LNCaP clone FGC (cell line): ENCODE results near the gene ANAPC16.
A peak's percentile ranks its signal among the peaks of the same experiment; 100 is the strongest.

Source experiments
- DNase-seq: peaks from one replicate; pipeline ENCODE4 v3.0.0-alpha.2; 2011; ENCODE audit warnings: low read depth
- H3K4me3 ChIP-seq: 2 replicates; pipeline ENCODE4 v1.5.1; 2011; ENCODE audit warnings: mild to moderate bottlenecking, low read depth, low read length, control low read depth
- TF ChIP-seq, protein P1 (sequence below): IDR thresholded peaks from 2 replicates; pipeline ENCODE4 v1.5.1; 2012; ENCODE audit warnings: mild to moderate bottlenecking; ENCODE audit not compliant: control insufficient read depth, insufficient read depth; ENCODE audit errors: extremely low read depth

The ANAPC16 gene

DNA sequence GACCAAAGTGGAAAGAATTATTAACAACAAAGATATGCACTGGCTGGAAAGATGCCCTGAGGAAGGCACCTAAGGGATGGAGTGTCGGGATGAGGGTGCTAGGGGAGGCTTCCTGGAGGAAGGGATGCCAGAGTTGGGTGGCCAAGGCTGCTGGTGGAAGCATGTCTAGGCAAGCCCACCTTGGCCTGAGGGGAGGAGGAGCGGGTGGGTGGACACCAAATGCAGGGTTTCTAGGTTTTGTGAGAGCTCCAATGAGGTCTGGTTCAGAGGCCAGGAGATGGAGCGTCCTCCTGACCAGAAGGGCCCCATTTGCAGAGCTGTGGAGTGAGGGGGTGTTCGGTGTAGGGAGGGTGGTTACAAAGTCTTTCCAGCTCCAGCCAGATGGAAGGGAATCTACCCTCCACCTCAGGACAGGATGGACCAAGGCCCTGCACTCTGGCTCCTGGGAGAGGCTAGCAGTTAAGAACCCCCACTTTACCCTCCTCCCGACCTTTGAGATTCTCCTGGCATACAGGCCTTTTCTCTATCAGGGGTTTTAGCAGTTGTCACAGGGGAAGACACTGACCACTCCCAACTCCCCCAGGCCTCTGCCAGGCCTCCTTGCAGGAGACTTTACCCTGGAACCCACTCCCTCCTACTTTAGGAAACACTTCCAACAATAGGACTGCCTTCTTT, 54.9 kb downstream of the ANAPC16 start:
- TF ChIP-seq, protein P1, sequence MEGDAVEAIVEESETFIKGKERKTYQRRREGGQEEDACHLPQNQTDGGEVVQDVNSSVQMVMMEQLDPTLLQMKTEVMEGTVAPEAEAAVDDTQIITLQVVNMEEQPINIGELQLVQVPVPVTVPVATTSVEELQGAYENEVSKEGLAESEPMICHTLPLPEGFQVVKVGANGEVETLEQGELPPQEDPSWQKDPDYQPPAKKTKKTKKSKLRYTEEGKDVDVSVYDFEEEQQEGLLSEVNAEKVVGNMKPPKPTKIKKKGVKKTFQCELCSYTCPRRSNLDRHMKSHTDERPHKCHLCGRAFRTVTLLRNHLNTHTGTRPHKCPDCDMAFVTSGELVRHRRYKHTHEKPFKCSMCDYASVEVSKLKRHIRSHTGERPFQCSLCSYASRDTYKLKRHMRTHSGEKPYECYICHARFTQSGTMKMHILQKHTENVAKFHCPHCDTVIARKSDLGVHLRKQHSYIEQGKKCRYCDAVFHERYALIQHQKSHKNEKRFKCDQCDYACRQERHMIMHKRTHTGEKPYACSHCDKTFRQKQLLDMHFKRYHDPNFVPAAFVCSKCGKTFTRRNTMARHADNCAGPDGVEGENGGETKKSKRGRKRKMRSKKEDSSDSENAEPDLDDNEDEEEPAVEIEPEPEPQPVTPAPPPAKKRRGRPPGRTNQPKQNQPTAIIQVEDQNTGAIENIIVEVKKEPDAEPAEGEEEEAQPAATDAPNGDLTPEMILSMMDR = no peak
- no peak overlapping the region for H3K4me3 ChIP-seq
- DNase-seq = no peak

DNA sequence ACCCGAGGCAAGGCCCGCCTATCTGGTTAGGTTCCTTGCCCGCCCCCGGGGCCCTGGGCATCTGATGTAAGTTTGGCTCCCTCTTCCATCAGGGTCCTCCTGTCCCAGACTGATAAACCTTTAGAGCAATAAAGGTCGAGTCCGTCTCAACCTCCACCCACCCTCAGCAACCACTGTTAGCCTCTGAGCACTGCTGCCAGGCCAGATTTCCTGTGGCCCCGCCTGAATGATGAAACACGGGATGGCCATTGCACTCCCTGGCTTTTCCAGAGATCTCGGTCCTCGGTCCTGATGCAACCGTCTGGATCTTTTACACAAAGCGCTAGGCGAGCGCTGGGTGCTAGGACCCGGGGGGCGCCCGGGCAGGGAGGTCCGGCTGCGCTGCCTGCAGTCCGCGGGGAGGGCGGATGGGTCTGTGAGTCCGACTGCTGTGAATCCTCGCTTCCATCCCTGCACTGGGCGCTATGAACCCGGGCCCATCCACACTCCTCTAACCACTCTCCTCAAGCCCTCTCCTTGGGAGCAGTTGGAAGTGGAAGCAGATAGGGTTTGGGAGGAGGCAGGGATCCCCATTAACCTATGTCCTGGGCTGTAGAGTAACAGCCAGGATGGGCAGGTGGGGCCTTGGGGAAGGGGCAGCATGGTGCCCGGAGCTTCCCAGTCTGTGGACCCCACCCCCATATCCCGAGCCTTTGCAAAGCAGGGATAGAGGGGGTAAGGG, 57.0 kb downstream of the ANAPC16 start:
- H3K4me3 ChIP-seq = peak overlapping the region; percentile 97
- DNase-seq = peak; percentile 81
- TF ChIP-seq, protein P1 = no peak

DNA sequence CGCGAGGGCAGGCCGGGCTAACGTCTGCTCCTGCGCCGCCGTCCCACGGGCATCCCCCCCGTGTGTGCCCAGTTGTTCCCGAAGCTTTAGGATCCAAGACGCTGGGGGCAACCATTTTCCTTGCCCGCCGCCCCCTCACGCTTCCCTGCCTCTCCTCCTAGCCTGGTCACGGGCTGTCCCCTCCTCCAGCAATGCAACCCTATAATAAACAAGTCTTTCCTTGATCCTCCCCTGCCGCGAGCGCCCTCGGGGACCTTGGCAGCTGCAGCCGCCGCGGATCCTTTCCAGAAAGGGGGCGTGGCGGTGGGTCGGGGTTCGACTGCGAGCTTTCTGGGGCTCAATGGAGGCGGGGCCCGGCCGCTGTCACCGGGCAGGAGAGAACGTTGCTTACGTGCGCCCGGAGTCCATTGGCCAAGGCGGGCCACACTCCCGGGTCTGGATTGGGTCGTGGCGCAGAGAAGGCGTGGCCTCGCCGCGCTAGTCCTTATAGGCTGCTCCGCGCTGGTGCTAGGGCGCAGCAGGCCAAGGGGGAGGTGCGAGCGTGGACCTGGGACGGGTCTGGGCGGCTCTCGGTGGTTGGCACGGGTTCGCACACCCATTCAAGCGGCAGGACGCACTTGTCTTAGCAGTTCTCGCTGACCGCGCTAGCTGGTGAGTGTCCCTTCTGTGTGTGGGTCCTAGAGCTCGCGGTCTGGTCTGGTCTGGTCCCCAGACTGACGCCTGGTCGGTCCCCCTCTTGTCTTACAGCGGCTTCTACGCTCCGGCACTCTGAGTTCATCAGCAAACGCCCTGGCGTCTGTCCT, 57.8 kb downstream of the ANAPC16 start, which contains the start of gene DDIT4:
Gene DDIT4, plus strand, starts transcription at position 515 of the 803 bp plus-strand sequence. CDS start 293 bp downstream, outside the sequence.
- peak; percentile 98 for DNase-seq
- TF ChIP-seq, protein P1 = no peak
- H3K4me3 ChIP-seq = peak within 1 kb of the TSS; percentile 97

DNA sequence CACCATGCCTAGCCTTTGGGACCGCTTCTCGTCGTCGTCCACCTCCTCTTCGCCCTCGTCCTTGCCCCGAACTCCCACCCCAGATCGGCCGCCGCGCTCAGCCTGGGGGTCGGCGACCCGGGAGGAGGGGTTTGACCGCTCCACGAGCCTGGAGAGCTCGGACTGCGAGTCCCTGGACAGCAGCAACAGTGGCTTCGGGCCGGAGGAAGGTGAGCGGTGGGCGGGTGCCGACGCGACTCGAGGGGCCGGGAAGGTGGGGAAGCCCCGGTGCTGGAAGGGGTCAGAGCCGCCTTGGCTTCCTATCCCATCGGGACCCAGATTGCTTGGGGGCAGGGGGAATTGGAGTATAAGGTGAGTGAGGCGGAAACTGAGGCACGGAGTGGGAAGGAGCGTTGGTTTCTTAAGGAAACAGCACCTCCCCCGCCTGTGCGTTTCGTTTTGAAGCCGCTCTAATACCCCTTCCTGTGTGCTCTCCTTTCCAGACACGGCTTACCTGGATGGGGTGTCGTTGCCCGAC, 58.5 kb downstream of the ANAPC16 start:
- peak overlapping the region; percentile 97 for H3K4me3 ChIP-seq
- TF ChIP-seq, protein P1 = no peak
- no peak for DNase-seq

DNA sequence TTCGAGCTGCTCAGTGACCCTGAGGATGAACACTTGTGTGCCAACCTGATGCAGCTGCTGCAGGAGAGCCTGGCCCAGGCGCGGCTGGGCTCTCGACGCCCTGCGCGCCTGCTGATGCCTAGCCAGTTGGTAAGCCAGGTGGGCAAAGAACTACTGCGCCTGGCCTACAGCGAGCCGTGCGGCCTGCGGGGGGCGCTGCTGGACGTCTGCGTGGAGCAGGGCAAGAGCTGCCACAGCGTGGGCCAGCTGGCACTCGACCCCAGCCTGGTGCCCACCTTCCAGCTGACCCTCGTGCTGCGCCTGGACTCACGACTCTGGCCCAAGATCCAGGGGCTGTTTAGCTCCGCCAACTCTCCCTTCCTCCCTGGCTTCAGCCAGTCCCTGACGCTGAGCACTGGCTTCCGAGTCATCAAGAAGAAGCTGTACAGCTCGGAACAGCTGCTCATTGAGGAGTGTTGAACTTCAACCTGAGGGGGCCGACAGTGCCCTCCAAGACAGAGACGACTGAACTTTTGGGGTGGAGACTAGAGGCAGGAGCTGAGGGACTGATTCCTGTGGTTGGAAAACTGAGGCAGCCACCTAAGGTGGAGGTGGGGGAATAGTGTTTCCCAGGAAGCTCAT, 59.0 kb downstream of the ANAPC16 start:
- no peak for DNase-seq
- peak overlapping the region; percentile 97 for H3K4me3 ChIP-seq
- TF ChIP-seq, protein P1 = peak; percentile 69

DNA sequence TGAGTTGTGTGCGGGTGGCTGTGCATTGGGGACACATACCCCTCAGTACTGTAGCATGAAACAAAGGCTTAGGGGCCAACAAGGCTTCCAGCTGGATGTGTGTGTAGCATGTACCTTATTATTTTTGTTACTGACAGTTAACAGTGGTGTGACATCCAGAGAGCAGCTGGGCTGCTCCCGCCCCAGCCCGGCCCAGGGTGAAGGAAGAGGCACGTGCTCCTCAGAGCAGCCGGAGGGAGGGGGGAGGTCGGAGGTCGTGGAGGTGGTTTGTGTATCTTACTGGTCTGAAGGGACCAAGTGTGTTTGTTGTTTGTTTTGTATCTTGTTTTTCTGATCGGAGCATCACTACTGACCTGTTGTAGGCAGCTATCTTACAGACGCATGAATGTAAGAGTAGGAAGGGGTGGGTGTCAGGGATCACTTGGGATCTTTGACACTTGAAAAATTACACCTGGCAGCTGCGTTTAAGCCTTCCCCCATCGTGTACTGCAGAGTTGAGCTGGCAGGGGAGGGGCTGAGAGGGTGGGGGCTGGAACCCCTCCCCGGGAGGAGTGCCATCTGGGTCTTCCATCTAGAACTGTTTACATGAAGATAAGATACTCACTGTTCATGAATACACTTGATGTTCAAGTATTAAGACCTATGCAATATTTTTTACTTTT, 59.7 kb downstream of the ANAPC16 start:
- TF ChIP-seq, protein P1 = no peak
- peak overlapping the region; percentile 97 for H3K4me3 ChIP-seq
- no peak for DNase-seq
